ENCODE data around the gene SBK2.

Gene SBK2

DNA sequence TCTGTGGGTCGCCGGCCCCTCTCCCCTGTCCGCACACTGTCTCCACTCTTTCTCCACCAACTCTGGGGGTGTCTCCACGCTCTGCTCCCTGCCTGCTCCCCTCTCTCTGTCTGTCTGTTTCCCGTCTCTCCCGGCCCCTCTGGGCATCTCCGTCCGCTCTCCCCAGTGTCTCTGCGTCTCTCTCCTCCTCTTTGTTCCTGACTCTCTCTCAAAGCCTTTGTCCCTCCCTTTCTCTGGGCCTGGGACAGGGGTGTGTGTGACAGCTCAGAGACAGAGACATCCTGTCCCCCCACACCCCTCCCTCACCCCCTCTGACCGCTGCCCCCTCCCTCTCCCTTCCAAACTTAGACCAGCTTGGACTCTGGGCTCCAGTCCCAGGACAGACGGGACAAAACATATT lies 9.1 kb upstream of the SBK2 start:
- H3K36me3 Mint-ChIP-seq (ENCODE audit: low read depth): no peaks in the 10 kb centered on the region
- DNase-seq (no peak), ATAC-seq (no peak)
- H3K4me3 Mint-ChIP-seq: no peak overlapping the region
- peaks cover 3% of the 10 kb centered on the region for H3K4me1 Mint-ChIP-seq
- peaks cover 18% of the 10 kb centered on the region for H3K27me3 Mint-ChIP-seq
- no peaks in the 10 kb centered on the region for H3K9me3 Mint-ChIP-seq
- no peak overlapping the region for H3K27ac Mint-ChIP-seq

DNA sequence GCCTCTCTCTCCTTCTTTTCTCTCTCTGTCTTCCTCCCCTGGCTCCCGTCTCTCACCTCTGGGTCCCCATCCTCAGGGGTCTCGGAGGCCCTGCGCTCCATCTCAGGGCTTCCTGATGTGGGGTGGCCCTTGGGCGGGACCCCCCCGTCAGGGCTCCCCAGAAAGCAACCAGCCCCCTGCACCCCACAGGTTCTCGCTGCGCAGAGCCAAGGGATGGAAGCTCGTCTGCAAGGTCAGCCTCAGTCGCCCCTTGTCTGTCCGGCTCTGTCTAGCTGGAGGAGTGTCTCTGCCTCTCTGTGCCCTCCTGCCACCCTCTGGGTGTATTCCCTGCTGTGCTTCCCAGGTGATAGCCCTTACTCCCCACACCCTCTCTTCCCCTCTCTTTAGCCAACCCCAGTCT lies 8.5 kb upstream of the SBK2 start, which contains the start of gene SBK3:
SBK3 (minus strand) TSS at position 101 of the 400 bp plus-strand sequence; CDS start at position 101, 0 bp downstream.
- Mint-ChIP-seq H3K9me3 (no peaks in the 10 kb centered on the region), H3K4me3 (no peak within 1 kb of the TSS), H3K27me3 (peaks cover 18% of the 10 kb centered on the region), H3K27ac (no peak within 1 kb of the TSS), H3K36me3 (ENCODE audit: low read depth) (no peaks in the 10 kb centered on the region), H3K4me1 (peaks cover 3% of the 10 kb centered on the region)
- DNase-seq (no peak), ATAC-seq (no peak)

DNA sequence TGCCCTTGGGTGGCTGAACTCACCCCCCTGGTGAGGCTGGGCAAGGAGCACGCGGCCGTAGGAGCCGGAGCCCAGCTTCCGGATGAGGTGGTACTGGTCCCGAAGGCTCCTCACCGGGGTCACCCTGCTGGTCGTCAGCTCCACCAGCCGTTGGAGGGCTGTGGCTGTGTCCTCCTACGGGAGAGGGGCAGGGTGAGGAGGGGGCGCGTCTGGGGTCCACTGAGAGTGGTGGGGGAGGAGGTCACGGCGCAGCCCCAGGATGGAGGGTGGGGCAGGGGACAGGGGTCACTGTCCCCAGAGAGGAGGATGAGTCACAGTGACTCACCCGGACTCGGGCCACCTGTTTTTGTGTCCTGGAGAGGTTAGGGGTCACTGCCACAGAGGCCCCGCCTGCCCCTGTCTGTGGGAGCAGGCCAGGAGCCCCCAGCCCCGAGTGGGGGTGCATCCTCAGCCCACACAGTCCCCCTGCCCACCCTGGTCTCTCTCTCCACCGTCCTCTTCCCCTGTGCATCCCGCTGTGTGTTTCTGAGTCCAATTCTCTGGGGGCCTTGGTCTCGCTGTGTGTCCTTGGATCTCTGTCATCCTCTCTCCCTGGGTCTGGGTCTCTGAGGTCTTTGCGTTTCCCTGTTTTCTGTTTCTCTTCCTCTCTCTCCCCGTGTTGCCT lies 8.0 kb upstream of the SBK2 start:
- peaks cover 3% of the 10 kb centered on the region for H3K4me1 Mint-ChIP-seq
- peaks cover 18% of the 10 kb centered on the region for H3K27me3 Mint-ChIP-seq
- ATAC-seq (no peak), DNase-seq (no peak)
- H3K9me3 Mint-ChIP-seq: no peaks in the 10 kb centered on the region
- H3K4me3 Mint-ChIP-seq: no peak overlapping the region
- no peaks in the 10 kb centered on the region for H3K36me3 Mint-ChIP-seq (ENCODE audit: low read depth)
- H3K27ac Mint-ChIP-seq: no peak overlapping the region

DNA sequence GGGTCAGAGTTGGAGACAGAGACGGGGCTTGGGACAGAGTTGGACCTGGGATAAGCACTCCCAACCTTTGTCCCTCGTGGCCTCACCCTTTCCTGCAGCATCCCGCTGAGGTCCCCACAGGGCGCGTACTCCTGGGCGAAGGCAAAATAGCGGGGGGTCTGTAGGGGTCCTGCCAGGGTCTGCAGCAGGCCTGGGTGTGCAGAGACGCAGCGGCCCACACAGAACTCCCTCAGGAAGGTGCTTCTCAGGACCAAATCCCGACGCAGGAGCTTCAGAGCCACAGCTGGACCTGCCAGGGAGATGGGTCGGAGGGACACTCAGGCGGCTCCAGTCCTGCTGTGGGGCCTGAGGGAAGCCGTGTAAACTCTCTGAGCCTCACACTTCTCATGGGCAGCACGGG lies 7.1 kb upstream of the SBK2 start:
- Mint-ChIP-seq H3K27ac (no peak overlapping the region), H3K27me3 (peaks cover 18% of the 10 kb centered on the region), H3K9me3 (no peaks in the 10 kb centered on the region), H3K4me1 (peaks cover 3% of the 10 kb centered on the region), H3K36me3 (ENCODE audit: low read depth) (no peaks in the 10 kb centered on the region), H3K4me3 (no peak overlapping the region)
- DNase-seq: no peak
- no peak for ATAC-seq

DNA sequence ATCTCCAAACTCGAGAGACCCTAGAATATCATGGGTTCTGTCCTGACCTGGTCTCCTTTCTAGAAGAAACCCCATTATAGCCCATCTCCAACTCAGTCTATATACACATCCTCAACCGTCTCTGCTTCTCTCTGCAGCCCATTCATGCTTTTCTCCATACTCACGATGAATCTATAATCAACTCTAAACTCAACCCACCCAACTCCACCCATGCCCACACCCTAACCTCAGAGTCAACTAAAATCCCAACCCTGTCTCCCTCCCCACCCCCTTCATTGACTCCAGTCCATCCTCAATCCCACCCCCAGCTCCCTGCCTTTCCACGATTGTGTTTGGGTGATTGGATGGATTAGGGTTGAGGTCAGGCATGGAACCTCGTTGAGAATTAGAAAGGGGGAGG lies 6.6 kb upstream of the SBK2 start:
- H3K4me1 Mint-ChIP-seq: peaks cover 3% of the 10 kb centered on the region
- no peak for DNase-seq
- no peaks in the 10 kb centered on the region for H3K9me3 Mint-ChIP-seq

DNA sequence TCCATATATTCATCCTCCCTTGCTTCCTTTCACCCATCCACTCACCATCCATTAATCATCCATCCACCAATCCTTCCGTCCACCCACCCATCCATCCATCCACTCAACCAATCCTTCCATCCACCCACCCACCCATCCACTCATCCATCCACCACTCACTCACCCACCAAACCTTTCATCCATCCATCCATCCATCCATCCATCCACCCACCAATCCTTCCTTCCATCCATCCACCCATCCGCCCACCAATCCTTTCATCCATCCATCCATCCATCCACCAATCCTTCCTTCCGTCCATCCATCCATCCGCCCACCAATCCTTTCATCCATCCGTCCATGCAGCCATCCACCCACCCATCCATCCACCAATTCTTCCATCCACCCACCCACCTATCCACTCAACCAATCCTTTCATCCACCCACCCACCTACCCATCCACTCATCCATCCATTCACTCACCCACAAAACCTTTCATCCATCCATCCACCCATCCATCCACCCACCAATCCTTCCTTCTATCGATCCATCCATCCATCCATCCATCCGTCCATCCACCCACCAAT lies 5.4 kb upstream of the SBK2 start:
- Mint-ChIP-seq H3K27ac (no peak overlapping the region), H3K27me3 (peaks cover 8% of the 10 kb centered on the region), H3K4me3 (no peak overlapping the region), H3K4me1 (peaks cover 2% of the 10 kb centered on the region), H3K36me3 (ENCODE audit: low read depth) (no peaks in the 10 kb centered on the region), H3K9me3 (no peaks in the 10 kb centered on the region)
- ATAC-seq: no peak
- no peak for DNase-seq

More for the DNA sequence above, 6.6 kb upstream of the SBK2 start:
- H3K36me3 Mint-ChIP-seq (ENCODE audit: low read depth): no peaks in the 10 kb centered on the region
- no peak for ATAC-seq
- H3K4me3 Mint-ChIP-seq: no peak overlapping the region
- peaks cover 18% of the 10 kb centered on the region for H3K27me3 Mint-ChIP-seq
- H3K27ac Mint-ChIP-seq: no peak overlapping the region

DNA sequence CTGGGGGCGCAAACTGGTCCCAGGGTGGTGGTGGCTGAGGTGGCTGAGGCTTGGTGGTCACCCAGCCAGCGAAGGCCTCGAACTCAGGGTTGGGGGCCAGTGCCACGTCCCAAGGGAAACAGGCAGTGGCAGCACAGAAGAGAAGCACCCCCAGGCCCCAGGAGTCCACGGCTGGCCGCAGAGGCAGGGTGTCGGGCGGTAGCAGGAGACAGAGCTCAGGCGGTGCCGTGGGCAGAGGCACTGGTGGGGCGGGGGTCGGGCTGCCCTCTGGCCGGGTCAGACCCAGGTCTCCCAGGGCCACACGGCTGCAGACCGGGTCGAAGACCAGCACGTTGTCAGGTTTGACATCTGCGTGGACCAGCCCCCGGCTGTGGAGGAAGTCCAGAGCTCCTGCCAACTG lies 4.2 kb upstream of the SBK2 start:
- ATAC-seq (no peak), DNase-seq (no peak)
- Mint-ChIP-seq H3K4me3 (no peak overlapping the region), H3K9me3 (no peaks in the 10 kb centered on the region), H3K27me3 (peaks cover 5% of the 10 kb centered on the region), H3K36me3 (ENCODE audit: low read depth) (no peaks in the 10 kb centered on the region), H3K4me1 (no peaks in the 10 kb centered on the region), H3K27ac (no peak overlapping the region)

DNA sequence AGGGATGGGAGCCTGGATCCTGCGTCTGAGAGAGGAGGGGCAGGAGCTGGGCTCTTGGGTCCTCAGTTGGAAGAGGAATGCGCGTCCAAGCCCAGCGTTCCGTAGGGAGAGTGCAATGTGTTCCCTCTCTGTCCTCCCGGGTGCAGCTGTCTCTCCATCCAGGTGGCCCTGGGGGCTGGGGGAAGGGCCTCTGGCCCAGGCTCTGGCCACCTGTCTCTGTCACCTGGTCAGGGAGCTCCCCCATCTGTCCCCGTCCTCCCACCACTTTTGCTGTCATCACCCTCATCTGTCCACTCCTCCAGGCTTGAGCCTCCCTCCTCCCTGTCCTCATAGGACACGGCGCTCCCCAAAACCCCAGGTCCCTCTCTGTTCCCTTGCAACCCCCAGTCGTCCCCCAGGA lies 3.7 kb upstream of the SBK2 start:
- peaks cover 1% of the 10 kb centered on the region for H3K27me3 Mint-ChIP-seq
- H3K4me1 Mint-ChIP-seq: no peaks in the 10 kb centered on the region
- ATAC-seq (no peak), DNase-seq (no peak)
- H3K4me3 Mint-ChIP-seq: no peak overlapping the region
- no peak overlapping the region for H3K27ac Mint-ChIP-seq
- H3K9me3 Mint-ChIP-seq: no peaks in the 10 kb centered on the region
- no peaks in the 10 kb centered on the region for H3K36me3 Mint-ChIP-seq (ENCODE audit: low read depth)

DNA sequence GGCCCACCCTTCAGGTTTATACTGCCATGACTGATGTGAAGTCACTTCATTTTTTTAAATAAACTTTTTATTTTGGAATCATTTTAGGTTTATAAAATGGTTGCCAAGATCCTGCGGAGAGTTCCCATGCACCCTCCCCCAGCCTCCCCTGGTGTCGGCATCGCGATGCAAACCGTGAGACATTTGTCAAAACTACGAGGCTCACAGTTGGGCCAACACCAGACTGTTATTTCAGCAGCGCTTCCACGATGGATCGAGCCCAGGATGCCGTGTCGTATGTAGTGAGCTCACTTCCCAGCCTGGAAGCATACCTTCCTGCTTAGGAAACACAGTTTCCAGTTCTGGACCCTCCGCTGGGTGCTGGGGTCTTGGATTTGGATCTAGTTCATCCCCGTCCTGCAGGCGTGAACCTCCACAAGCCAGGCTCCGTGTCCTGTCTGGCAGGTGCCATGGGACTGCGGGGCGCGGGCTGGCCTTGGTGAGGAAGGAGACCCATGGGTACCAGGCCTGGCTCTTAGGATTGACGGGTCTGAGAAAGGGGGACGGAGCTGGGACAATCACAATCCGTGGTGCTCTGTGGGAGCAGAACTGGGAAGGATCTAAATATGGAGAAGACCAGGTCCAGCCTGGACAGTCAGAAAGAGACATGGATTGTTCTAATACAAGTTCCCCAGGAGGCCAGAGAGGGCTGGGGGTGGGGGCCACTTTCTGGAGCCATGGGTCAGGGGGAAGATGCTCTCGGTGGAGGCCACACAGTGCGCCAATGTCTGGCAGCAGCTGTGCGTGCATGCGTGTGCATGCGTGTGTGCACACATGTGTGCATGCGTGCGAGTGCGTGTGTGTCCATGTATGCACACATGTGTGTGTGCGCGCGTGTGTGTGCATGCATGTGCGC lies 2.4 kb upstream of the SBK2 start:
- H3K9me3 Mint-ChIP-seq: no peaks in the 10 kb centered on the region
- no peak overlapping the region for H3K27ac Mint-ChIP-seq
- no peaks in the 10 kb centered on the region for H3K4me1 Mint-ChIP-seq
- no peaks in the 10 kb centered on the region for H3K27me3 Mint-ChIP-seq
- H3K36me3 Mint-ChIP-seq (ENCODE audit: low read depth): no peaks in the 10 kb centered on the region
- no peak overlapping the region for H3K4me3 Mint-ChIP-seq
- ATAC-seq: no peak
- no peak for DNase-seq

DNA sequence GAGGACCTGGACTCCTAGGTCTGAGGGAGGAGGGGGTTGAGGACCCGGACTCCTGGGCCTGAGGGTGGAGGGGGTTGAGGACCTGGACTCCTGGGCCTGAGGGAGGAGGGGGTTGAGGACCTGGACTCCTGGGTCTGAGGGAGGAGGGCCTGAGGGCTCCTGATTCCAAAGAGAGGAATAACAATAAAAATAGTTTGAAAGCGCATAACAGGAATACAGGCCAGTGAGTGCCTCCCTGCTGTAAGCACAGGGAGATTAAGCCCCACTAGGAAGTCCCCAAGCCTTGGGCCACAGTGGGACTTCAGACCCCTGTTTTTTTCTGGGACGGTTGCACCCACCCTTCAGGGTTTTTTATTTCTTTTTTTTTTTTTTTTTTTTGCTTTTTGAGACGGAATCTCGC lies 1.2 kb upstream of the SBK2 start:
- no peaks in the 10 kb centered on the region for H3K27me3 Mint-ChIP-seq
- no peaks in the 10 kb centered on the region for H3K4me1 Mint-ChIP-seq
- no peak overlapping the region for H3K4me3 Mint-ChIP-seq
- ATAC-seq (no peak), DNase-seq (no peak)
- no peak overlapping the region for H3K27ac Mint-ChIP-seq
- H3K36me3 Mint-ChIP-seq (ENCODE audit: low read depth): no peaks in the 10 kb centered on the region
- no peaks in the 10 kb centered on the region for H3K9me3 Mint-ChIP-seq

DNA sequence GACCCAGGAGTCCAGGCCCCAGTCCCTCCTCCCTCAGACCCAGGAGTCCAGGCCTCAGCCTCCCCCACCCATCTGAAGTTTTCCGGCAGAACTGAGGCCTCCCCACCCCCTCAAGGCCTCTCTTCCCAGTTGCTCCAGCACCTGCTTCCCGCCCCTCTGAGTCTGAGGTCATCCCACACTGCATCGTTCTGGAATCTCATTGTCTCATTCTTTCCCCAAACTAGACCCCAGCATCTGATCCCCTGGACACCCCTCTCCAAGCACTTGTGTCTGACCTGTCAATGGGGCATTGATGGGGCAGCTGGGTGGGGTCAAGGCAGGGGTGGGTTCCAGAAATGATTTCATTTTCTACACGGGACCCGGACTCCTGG lies 793 bp upstream of the SBK2 start:
- Mint-ChIP-seq H3K27me3 (no peaks in the 10 kb centered on the region), H3K36me3 (ENCODE audit: low read depth) (no peaks in the 10 kb centered on the region), H3K4me1 (no peaks in the 10 kb centered on the region), H3K9me3 (no peaks in the 10 kb centered on the region), H3K27ac (no peak overlapping the region), H3K4me3 (no peak overlapping the region)
- DNase-seq (no peak), ATAC-seq (no peak)

DNA sequence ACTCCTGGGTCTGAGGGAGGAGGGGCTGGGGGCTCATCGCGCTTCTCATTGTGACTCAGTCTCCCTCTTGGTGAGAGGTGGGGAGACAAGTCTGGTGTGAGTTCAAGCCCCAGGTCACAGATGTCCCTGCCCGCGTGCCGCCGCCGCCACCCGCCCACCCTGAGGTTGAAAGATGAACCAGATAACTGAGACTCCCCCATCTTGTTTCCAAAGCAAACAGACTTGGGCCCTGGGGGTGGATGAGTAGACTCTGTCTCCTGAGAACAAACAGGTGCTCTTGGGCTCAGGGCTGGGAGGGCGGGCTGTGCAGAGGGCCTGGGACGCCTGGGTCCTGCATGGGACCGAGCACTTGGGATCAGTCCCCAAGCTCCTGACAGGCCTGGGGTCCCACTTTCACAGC lies 567 bp downstream of the SBK2 start:
- H3K9me3 Mint-ChIP-seq: no peaks in the 10 kb centered on the region
- H3K36me3 Mint-ChIP-seq (ENCODE audit: low read depth): no peaks in the 10 kb centered on the region
- H3K4me3 Mint-ChIP-seq: no peak overlapping the region
- no peaks in the 10 kb centered on the region for H3K4me1 Mint-ChIP-seq
- no peak overlapping the region for H3K27ac Mint-ChIP-seq
- DNase-seq: no peak
- H3K27me3 Mint-ChIP-seq: no peaks in the 10 kb centered on the region
- ATAC-seq: no peak

DNA sequence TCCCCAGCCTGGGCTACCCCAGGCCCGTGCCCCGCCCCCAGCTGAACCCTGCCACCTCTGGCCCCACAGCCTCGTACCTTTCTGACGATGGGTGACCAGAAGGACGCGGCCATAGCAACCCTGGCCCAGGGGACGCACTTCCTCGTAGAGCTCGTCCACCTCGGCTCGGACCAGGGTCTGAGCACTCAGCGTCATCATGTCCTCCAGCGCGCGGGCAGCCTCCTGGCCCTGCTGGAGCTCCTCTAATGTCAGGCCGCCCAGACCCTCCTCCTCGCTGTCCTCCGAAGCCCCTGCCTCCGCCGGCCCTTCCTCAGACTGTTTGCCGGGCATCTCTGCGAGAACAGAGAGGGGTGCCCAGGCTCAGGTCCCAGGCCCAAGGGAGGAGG lies 975 bp downstream of the SBK2 start:
- DNase-seq (no peak), ATAC-seq (no peak)
- Mint-ChIP-seq H3K9me3 (no peaks in the 10 kb centered on the region), H3K4me3 (no peak overlapping the region), H3K27ac (no peak overlapping the region), H3K27me3 (no peaks in the 10 kb centered on the region), H3K4me1 (no peaks in the 10 kb centered on the region), H3K36me3 (ENCODE audit: low read depth) (no peaks in the 10 kb centered on the region)

DNA sequence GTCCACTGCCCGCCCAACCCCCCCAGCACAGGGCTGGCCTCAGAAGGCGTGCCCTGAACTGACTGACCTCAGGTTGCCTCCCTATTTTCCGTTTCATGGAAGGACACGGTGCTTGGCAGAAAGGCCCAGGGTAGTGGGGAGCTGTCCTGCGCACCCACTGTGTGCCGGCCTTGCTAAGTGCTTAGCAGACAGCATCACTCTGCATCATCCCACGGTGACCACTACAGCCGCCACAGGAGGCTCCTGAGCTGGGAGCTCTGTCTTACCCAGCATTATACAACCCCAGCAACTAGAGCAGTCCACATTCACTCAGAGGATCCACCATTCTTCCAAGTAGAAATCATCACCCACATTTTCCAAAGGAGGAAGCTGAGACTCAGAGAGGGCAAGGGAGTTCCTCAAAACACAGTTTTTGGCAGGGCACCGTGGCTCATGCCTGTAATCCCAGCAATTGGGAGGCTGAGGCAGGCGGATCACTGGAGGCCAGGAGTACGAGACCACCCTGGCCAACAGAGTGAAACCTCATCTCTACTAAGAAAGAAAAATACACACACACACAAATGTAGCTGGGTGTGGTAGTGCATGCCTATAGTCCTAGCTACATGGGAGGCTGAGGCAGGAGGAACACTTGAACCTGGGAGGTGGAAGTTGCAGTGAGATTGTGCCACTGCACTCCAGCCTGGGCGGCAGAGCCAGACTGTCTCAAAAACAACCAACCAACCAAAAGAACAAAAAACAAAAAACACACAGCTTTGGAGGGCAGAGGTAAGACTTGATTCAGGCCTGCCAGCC lies 1.6 kb downstream of the SBK2 start:
- Mint-ChIP-seq H3K9me3 (no peaks in the 10 kb centered on the region), H3K27ac (no peak overlapping the region), H3K4me1 (no peaks in the 10 kb centered on the region), H3K36me3 (ENCODE audit: low read depth) (no peaks in the 10 kb centered on the region), H3K4me3 (no peak overlapping the region), H3K27me3 (no peaks in the 10 kb centered on the region)
- DNase-seq (no peak), ATAC-seq (no peak)

Measured in activated naive CD8-positive, alpha-beta T cell treated with anti-CD3 and anti-CD28 coated beads, Interleukin-2, amount 50 U/mL, for 24 hours (primary cell).